H9 (cell line): Measurements from ENCODE around the gene PNMA1. TPM values are rescaled to one million over a fixed set of nuclear protein-coding genes. Genes with fewer than 3 reads are reported as not detected.

Experiments used
- DNase-seq: peaks from one replicate; pipeline ENCODE4 v3.0.0-alpha.2; 2017
- H2AFZ ChIP-seq: one replicate; pipeline ENCODE4 v1.6.1; 2013; ENCODE audit warnings: mild to moderate bottlenecking, low read length, control low read depth, moderate library complexity
- H2AK5ac ChIP-seq: 2 replicates; pipeline ENCODE4 v1.6.1; 2013; ENCODE audit warnings: low read length, control low read depth, mixed read lengths; ENCODE audit not compliant: insufficient read length
- H2BK120ac ChIP-seq: one replicate; pipeline ENCODE4 v1.6.1; 2013; ENCODE audit warnings: low read depth, mild to moderate bottlenecking, low read length, control low read depth, inconsistent platforms; ENCODE audit not compliant: poor library complexity, severe bottlenecking
- H2BK12ac ChIP-seq: 2 replicates; pipeline ENCODE4 v1.6.1; 2013; ENCODE audit warnings: low read length, control low read depth, mixed read lengths, low read depth; ENCODE audit not compliant: insufficient read length
- H2BK15ac ChIP-seq: 2 replicates; pipeline ENCODE4 v1.6.1; 2013; ENCODE audit warnings: low read depth, low read length, control low read depth
- H2BK20ac ChIP-seq: one replicate; pipeline ENCODE4 v1.6.1; 2013; ENCODE audit warnings: low read depth, mild to moderate bottlenecking, low read length, control low read depth, inconsistent platforms; ENCODE audit not compliant: poor library complexity, severe bottlenecking
- H2BK5ac ChIP-seq: 2 replicates; pipeline ENCODE4 v1.6.1; 2013; ENCODE audit warnings: low read length, control low read depth, mixed read lengths; ENCODE audit not compliant: insufficient read length
- H3K14ac ChIP-seq: 2 replicates; pipeline ENCODE4 v1.6.1; 2013; ENCODE audit warnings: low read length, control low read depth; ENCODE audit not compliant: insufficient read depth
- H3K18ac ChIP-seq: 2 replicates; pipeline ENCODE4 v1.6.1; 2013; ENCODE audit warnings: low read depth, mild to moderate bottlenecking, mixed read lengths, low read length, control low read depth; ENCODE audit not compliant: insufficient read length
- H3K23ac ChIP-seq: 2 replicates; pipeline ENCODE4 v1.6.1; 2013; ENCODE audit warnings: low read length, control low read depth, mixed read lengths, low read depth; ENCODE audit not compliant: insufficient read length
- H3K23me2 ChIP-seq: 2 replicates; pipeline ENCODE4 v1.6.1; 2013; ENCODE audit warnings: low read depth, mild to moderate bottlenecking, mixed read lengths, low read length, control low read depth; ENCODE audit not compliant: insufficient read length, poor library complexity, severe bottlenecking
- H3K27ac ChIP-seq: 2 replicates; pipeline ENCODE4 v1.5.1; 2013; ENCODE audit warnings: low read length, control low read depth, mixed read lengths, low read depth; ENCODE audit not compliant: insufficient read length
- H3K27me3 ChIP-seq: 2 replicates; pipeline ENCODE4 v1.6.1; 2013; ENCODE audit warnings: low read length, control low read depth, inconsistent platforms; ENCODE audit not compliant: insufficient read depth
- H3K4ac ChIP-seq: 2 replicates; pipeline ENCODE4 v1.6.1; 2013; ENCODE audit warnings: low read depth, mild to moderate bottlenecking, control low read depth, inconsistent platforms, low read length, moderate library complexity
- H3K4me1 ChIP-seq: 2 replicates; pipeline ENCODE4 v1.6.1; 2013; ENCODE audit warnings: low read length, control low read depth, inconsistent platforms; ENCODE audit not compliant: insufficient read depth
- H3K4me2 ChIP-seq: 2 replicates; pipeline ENCODE4 v1.6.1; 2013; ENCODE audit warnings: low read length, control low read depth, mixed read lengths; ENCODE audit not compliant: insufficient read length, insufficient read depth
- H3K56ac ChIP-seq: 2 replicates; pipeline ENCODE4 v1.6.1; 2013; ENCODE audit warnings: low read depth, mild to moderate bottlenecking, mixed read lengths, low read length, control low read depth; ENCODE audit not compliant: insufficient read length
- H3K79me1 ChIP-seq: 2 replicates; pipeline ENCODE4 v1.6.1; 2013; ENCODE audit warnings: low read depth, mild to moderate bottlenecking, moderate library complexity, low read length, control low read depth, inconsistent platforms; ENCODE audit not compliant: insufficient read depth, poor library complexity, severe bottlenecking
- H3K79me2 ChIP-seq: 2 replicates; pipeline ENCODE4 v1.6.1; 2013; ENCODE audit warnings: low read length, control low read depth, inconsistent platforms; ENCODE audit not compliant: insufficient read depth
- H3K9ac ChIP-seq: 2 replicates; pipeline ENCODE4 v1.6.1; 2013; ENCODE audit warnings: low read length, control low read depth, mixed read lengths; ENCODE audit not compliant: insufficient read length; ENCODE audit errors: extremely low read depth
- H3K9me3 ChIP-seq: one replicate; pipeline ENCODE4 v1.6.1; 2013; ENCODE audit warnings: low read depth, low read length, inconsistent platforms; ENCODE audit not compliant: control insufficient read depth
- H3T11ph ChIP-seq: one replicate; pipeline ENCODE4 v1.6.1; 2013; ENCODE audit warnings: mild to moderate bottlenecking, low read length, control low read depth, inconsistent platforms
- H4K20me1 ChIP-seq: one replicate; pipeline ENCODE4 v1.6.1; 2013; ENCODE audit not compliant: control insufficient read depth, insufficient read length, insufficient read depth
- H4K5ac ChIP-seq: 2 replicates; pipeline ENCODE4 v1.6.1; 2013; ENCODE audit warnings: low read depth, mild to moderate bottlenecking, mixed read lengths, low read length, control low read depth; ENCODE audit not compliant: insufficient read length
- H4K8ac ChIP-seq: replicated peaks from 2 replicates; pipeline ENCODE4 v1.6.1; 2013; ENCODE audit warnings: low read length, control low read depth, mixed read lengths, low read depth; ENCODE audit not compliant: insufficient read length
- H4K91ac ChIP-seq: 2 replicates; pipeline ENCODE4 v1.6.1; 2013; ENCODE audit warnings: low read depth, mild to moderate bottlenecking, moderate library complexity, mixed read lengths, low read length, control low read depth; ENCODE audit not compliant: insufficient read length
- H3K27ac Mint-ChIP-seq, 3 experiments: 2 replicates in 2 of 3; 3 replicates in 1 of 3; pipeline ENCODE4 v1.8.0; 2020 to 2021; ENCODE audit warnings: mixed read lengths in 3 of 3, mild to moderate bottlenecking in 1 of 3, moderate library complexity in 1 of 3
- H3K27me3 Mint-ChIP-seq: 2 replicates; pipeline ENCODE4 v1.8.0; 2021; ENCODE audit warnings: low read depth, mild to moderate bottlenecking, moderate library complexity, mixed read lengths
- H3K36me3 Mint-ChIP-seq, 3 experiments: 2 replicates in 2 of 3; 3 replicates in 1 of 3; pipeline ENCODE4 v1.8.0; 2020 to 2021; ENCODE audit warnings: low read depth in 3 of 3, mixed read lengths in 3 of 3; ENCODE audit not compliant: insufficient read depth in 1 of 3
- H3K4me1 Mint-ChIP-seq, 2 experiments: 2 replicates each; pipeline ENCODE4 v1.8.0; 2020; ENCODE audit warnings: mixed read lengths in 2 of 2
- H3K4me3 Mint-ChIP-seq, 2 experiments: 2 replicates in 1 of 2; 3 replicates in 1 of 2; pipeline ENCODE4 v1.8.0; 2020 to 2021; ENCODE audit warnings: mild to moderate bottlenecking in 2 of 2, mixed read lengths in 2 of 2, moderate library complexity in 1 of 2
- H3K9me3 Mint-ChIP-seq, 2 experiments: 2 replicates in 1 of 2; 3 replicates in 1 of 2; pipeline ENCODE4 v1.8.0; 2020; ENCODE audit warnings: mild to moderate bottlenecking in 2 of 2, mixed read lengths in 2 of 2, moderate library complexity in 1 of 2
- WGBS: extraction: QIAGEN DNeasy Blood & Tissue Kit; methylation state at CpG from one replicate; pipeline ENCODE4 v1.1.7; 2013; ENCODE audit warnings: missing lambda C conversion rate, low lambda C conversion rate, mixed read lengths; ENCODE audit not compliant: insufficient read length; ENCODE audit errors: extremely low coverage; 5-methylcytosine and 5-hydroxymethylcytosine counted together
- total RNA-seq: library from RNA; stranded (reverse); gene quantifications from 2 replicates; pipeline ENCODE4 v1.2.1, GENCODE V29; 2021
- TF ChIP-seq, protein P1 (sequence below): fragments of 200-600 bp; sonication (generic); conservative IDR thresholded peaks from 3 replicates; pipeline ENCODE4 v1.8.0; 2021; ENCODE audit warnings: antibody characterized with exemption, mild to moderate bottlenecking

PNMA1 gene
- total RNA-seq, 1 experiment from 2014 or later = 56.1 TPM

DNA sequence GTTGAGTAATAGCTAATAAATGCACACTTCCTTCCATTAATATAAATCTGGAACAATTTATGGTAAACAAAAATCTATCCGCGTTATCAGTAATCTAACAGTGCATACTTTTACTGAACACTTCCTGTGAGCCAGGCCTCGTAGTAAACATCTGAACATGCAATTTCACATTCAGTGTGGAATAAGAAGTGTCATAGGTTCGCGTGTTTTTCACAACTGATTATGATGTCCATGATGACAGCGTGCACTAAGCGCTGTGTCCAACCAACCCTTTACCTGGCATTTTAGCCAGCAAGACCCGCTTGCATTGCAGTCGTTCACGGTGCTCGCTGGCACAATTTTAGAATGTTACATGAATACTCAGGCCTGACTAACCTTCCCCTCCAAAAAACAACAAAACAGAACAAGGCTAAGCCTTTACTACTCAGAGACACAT is 2.1 kb downstream of the PNMA1 start:
- no peak overlapping the region for H3K14ac ChIP-seq
- Mint-ChIP-seq H3K4me3 (peak overlapping the region; percentile 81 to 94), H3K27me3 (peaks cover 5% of the 10 kb centered on the region), H3K9me3 (no peaks in the 10 kb centered on the region; a peak in 1 of 5 replicates), H3K36me3 (peaks cover 3 to 11% (median 11%) of the 10 kb centered on the region in 3 experiments; a peak in 6 of 7 replicates), H3K4me1 (peaks cover 23 to 28% of the 10 kb centered on the region in 2 experiments), H3K27ac (no peak overlapping the region)
- H4K20me1 ChIP-seq = peaks cover 2% of the 10 kb centered on the region
- H3T11ph ChIP-seq = no peak overlapping the region
- H3K9ac ChIP-seq = no peak overlapping the region
- no peak overlapping the region for H3K23ac ChIP-seq
- no peak overlapping the region for H2AFZ ChIP-seq
- H2BK20ac ChIP-seq = no peak overlapping the region
- no peaks in the 10 kb centered on the region for H3K79me1 ChIP-seq
- H4K5ac ChIP-seq = no peak overlapping the region
- H3K4me1 ChIP-seq = no peaks in the 10 kb centered on the region
- no peak overlapping the region for H2BK12ac ChIP-seq
- peaks cover 9% of the 10 kb centered on the region; the same call in 1 of the 2 replicates for H3K79me2 ChIP-seq
- H2BK5ac ChIP-seq = no peak overlapping the region
- no peak overlapping the region for H4K91ac ChIP-seq
- H3K9me3 ChIP-seq = no peaks in the 10 kb centered on the region
- TF ChIP-seq, protein P1, sequence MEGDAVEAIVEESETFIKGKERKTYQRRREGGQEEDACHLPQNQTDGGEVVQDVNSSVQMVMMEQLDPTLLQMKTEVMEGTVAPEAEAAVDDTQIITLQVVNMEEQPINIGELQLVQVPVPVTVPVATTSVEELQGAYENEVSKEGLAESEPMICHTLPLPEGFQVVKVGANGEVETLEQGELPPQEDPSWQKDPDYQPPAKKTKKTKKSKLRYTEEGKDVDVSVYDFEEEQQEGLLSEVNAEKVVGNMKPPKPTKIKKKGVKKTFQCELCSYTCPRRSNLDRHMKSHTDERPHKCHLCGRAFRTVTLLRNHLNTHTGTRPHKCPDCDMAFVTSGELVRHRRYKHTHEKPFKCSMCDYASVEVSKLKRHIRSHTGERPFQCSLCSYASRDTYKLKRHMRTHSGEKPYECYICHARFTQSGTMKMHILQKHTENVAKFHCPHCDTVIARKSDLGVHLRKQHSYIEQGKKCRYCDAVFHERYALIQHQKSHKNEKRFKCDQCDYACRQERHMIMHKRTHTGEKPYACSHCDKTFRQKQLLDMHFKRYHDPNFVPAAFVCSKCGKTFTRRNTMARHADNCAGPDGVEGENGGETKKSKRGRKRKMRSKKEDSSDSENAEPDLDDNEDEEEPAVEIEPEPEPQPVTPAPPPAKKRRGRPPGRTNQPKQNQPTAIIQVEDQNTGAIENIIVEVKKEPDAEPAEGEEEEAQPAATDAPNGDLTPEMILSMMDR = no peak
- H3K27ac ChIP-seq = no peak overlapping the region
- no CpG with 5 or more reads among the region's 11 CpGs for WGBS
- no peak overlapping the region for H3K56ac ChIP-seq
- no peak overlapping the region for H3K18ac ChIP-seq
- no peak overlapping the region for H2AK5ac ChIP-seq
- H3K4ac ChIP-seq = no peak overlapping the region
- peaks cover 21% of the 10 kb centered on the region for H3K23me2 ChIP-seq
- no peak overlapping the region for H4K8ac ChIP-seq
- H2BK120ac ChIP-seq = no peak overlapping the region
- peak overlapping the region; percentile 88 for H3K4me2 ChIP-seq
- H2BK15ac ChIP-seq = no peak overlapping the region
- H3K27me3 ChIP-seq = no peaks in the 10 kb centered on the region
- no peak for DNase-seq
